Caco-2 (cell line): ENCODE measurements around the gene ZSCAN29. TPM values are rescaled to one million over a fixed set of nuclear protein-coding genes. Genes with fewer than 3 reads are reported as not detected.
"Not testable (repeated sequence)": the region's sequence is repeated elsewhere in the genome, so short reads cannot be mapped to it uniquely, and the experiment has no call there.

Experiments
- BruUV-seq: library from RNA; stranded (reverse); fragments of 400-500 nt; replicated peaks from 2 replicates; lab custom pipeline; 2021; lab: Mats Ljungman, UMichigan
- CTCF ChIA-PET: fragments of 300-600 bp; sonication (Branson Sonifier 250); formaldehyde crosslinking; loops from one replicate; lab custom pipeline; 2022; ENCODE audit warnings: antibody characterized with exemption; lab: Charles Lee
- POLR2A ChIA-PET: fragments of 300-600 bp; sonication (Branson Sonifier 250); formaldehyde crosslinking; loops from one replicate; lab custom pipeline; 2022; ENCODE audit warnings: antibody characterized with exemption; lab: Charles Lee
- DNase-seq, 2 experiments: peaks; one replicate each; pipeline versions ENCODE4 v3.0.0 to v3.0.0-alpha.2; 2020 to 2022
- H3K27me3 ChIP-seq: replicated peaks from 2 replicates; pipeline ENCODE4 v1.6.0; 2011; ENCODE audit warnings: low read length; ENCODE audit not compliant: control insufficient read depth, insufficient read depth
- H3K36me3 ChIP-seq: 2 replicates; pipeline ENCODE4 v1.5.1; 2011; ENCODE audit warnings: low read length; ENCODE audit not compliant: control insufficient read depth, insufficient read depth
- H3K4me1 ChIP-seq: fragments of 250-450 bp; sonication (Bioruptor Pico); 2 replicates; pipeline ENCODE4 v1.5.1; 2020; ENCODE audit warnings: mild to moderate bottlenecking
- H3K4me3 ChIP-seq: 2 replicates; pipeline ENCODE4 v1.5.1; 2011; ENCODE audit warnings: low read depth, mild to moderate bottlenecking, control low read depth, low read length
- H3K9me3 ChIP-seq: fragments of 250-450 bp; sonication (Bioruptor Pico); 2 replicates; pipeline ENCODE4 v1.5.1; 2020; ENCODE audit warnings: mild to moderate bottlenecking, moderate library complexity
- H3K27ac Mint-ChIP-seq: one replicate; pipeline ENCODE4 v1.8.0; 2022; ENCODE audit warnings: mixed read lengths; ENCODE audit not compliant: unreplicated experiment
- H3K27me3 Mint-ChIP-seq: one replicate; pipeline ENCODE4 v1.8.0; 2022; ENCODE audit warnings: mixed read lengths; ENCODE audit not compliant: insufficient read depth, unreplicated experiment
- H3K36me3 Mint-ChIP-seq: one replicate; pipeline ENCODE4 v1.8.0; 2022; ENCODE audit warnings: mild to moderate bottlenecking, mixed read lengths; ENCODE audit not compliant: insufficient read depth, unreplicated experiment
- H3K4me1 Mint-ChIP-seq: one replicate; pipeline ENCODE4 v1.8.0; 2022; ENCODE audit warnings: low read depth, mixed read lengths; ENCODE audit not compliant: unreplicated experiment
- H3K4me3 Mint-ChIP-seq: one replicate; pipeline ENCODE4 v1.8.0; 2022; ENCODE audit warnings: mild to moderate bottlenecking, moderate library complexity, mixed read lengths; ENCODE audit not compliant: unreplicated experiment
- H3K9me3 Mint-ChIP-seq: one replicate; pipeline ENCODE4 v1.8.0; 2022; ENCODE audit warnings: mixed read lengths; ENCODE audit not compliant: unreplicated experiment
- intact Hi-C: fragments of 100-400 bp; cut with micrococcal nuclease; formaldehyde crosslinking; loops from one replicate; pipeline ENCODE4 v1.10.0; 2022; ENCODE audit not compliant: unreplicated experiment
- total RNA-seq: library from RNA; stranded (reverse); gene quantifications from 2 replicates; pipeline ENCODE4 v1.2.3, GENCODE V29; 2022
- TF ChIP-seq, protein P1 (sequence below), 2 experiments: fragments of 200-600 bp in 1 of 2; IDR thresholded peaks; 1 replicate in 1 of 2; 2 replicates in 1 of 2; pipeline versions ENCODE4 v1.5.1 to v1.8.0; 2011 to 2022; ENCODE audit warnings: antibody characterized with exemption in 1 of 2, control low read depth in 1 of 2, inconsistent platforms in 1 of 2, low read depth in 1 of 2, low read length in 1 of 2, mild to moderate bottlenecking in 1 of 2, moderate library complexity in 1 of 2; ENCODE audit not compliant: insufficient read depth in 1 of 2, severe bottlenecking in 1 of 2, unreplicated experiment in 1 of 2

ZSCAN29 gene
- total RNA-seq, 1 experiment from 2014 or later = 43.0 TPM

DNA sequence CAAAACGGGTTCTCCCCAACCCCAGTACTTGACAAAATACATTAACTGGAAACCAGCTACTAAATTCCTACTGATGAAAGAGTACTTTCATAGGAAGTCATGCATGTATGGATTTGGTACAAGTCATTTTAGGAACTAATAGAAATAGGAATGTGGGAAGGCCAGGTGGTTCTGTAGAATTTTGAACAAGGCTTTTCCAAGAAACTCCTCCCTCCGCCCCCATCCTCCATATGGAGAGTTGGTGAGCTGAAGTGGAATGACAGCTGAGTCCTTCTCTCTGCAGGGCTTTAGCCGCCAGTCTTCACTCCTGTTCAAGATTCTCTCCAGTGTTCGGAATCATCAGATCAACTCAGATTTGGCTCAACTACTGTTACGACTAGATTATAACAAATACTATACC is 33.3 kb upstream of the ZSCAN29 start:
- Mint-ChIP-seq H3K9me3 (no peaks in the 10 kb centered on the region), H3K4me1 (no peaks in the 10 kb centered on the region), H3K4me3 (no peak overlapping the region), H3K36me3 (peaks cover 87% of the 10 kb centered on the region), H3K27ac (no peak overlapping the region), H3K27me3 (no peaks in the 10 kb centered on the region)
- ChIA-PET CTCF (no interaction called here), POLR2A (no interaction called here)
- Histone ChIP-seq H3K4me1 (no peaks in the 10 kb centered on the region), H3K9me3 (no peaks in the 10 kb centered on the region), H3K4me3 (no peak overlapping the region), H3K36me3 (peaks cover 3% of the 10 kb centered on the region), H3K27me3 (no peaks in the 10 kb centered on the region)
- no peak for DNase-seq
- intact Hi-C loops = no loop called here
- TF ChIP-seq, protein P1, sequence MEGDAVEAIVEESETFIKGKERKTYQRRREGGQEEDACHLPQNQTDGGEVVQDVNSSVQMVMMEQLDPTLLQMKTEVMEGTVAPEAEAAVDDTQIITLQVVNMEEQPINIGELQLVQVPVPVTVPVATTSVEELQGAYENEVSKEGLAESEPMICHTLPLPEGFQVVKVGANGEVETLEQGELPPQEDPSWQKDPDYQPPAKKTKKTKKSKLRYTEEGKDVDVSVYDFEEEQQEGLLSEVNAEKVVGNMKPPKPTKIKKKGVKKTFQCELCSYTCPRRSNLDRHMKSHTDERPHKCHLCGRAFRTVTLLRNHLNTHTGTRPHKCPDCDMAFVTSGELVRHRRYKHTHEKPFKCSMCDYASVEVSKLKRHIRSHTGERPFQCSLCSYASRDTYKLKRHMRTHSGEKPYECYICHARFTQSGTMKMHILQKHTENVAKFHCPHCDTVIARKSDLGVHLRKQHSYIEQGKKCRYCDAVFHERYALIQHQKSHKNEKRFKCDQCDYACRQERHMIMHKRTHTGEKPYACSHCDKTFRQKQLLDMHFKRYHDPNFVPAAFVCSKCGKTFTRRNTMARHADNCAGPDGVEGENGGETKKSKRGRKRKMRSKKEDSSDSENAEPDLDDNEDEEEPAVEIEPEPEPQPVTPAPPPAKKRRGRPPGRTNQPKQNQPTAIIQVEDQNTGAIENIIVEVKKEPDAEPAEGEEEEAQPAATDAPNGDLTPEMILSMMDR (IDR thresholded peaks at IDR 0.05; ENCODE audit: insufficient read depth in 1 of 2, low read depth in 1 of 2, low read length in 1 of 2, severe bottlenecking in 1 of 2, unreplicated experiment in 1 of 2) = no peak
- no TSS peak for BruUV-seq

DNA sequence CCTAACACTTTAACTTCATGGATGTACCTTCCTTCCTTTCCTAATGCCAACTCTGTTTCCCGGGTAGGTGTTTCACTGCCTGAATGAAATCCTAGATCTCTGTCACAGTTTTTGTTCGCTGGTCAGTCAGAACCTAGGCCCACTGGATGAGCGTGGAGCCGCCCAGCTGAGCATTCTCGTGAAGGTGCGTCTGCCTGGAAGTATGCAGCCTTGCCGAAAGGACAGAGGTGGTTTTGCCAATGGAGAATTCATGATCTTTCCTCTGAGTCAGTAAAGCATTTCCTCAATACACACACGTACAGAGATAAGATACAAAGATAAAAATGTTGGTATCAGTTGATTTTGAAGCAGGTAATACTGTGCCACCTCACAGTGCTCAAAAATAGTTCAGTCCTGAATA is 32.8 kb upstream of the ZSCAN29 start:
- Histone ChIP-seq H3K27me3 (no peaks in the 10 kb centered on the region), H3K4me3 (no peak overlapping the region), H3K36me3 (peaks cover 3% of the 10 kb centered on the region), H3K4me1 (no peaks in the 10 kb centered on the region), H3K9me3 (no peaks in the 10 kb centered on the region)
- CTCF ChIA-PET = no interaction called here
- Mint-ChIP-seq H3K27me3 (no peaks in the 10 kb centered on the region), H3K27ac (no peak overlapping the region), H3K4me1 (no peaks in the 10 kb centered on the region), H3K4me3 (no peak overlapping the region), H3K9me3 (no peaks in the 10 kb centered on the region), H3K36me3 (peaks cover 85% of the 10 kb centered on the region)
- intact Hi-C loops = no loop called here
- POLR2A ChIA-PET = interaction anchor here (0.7 kb wide), 1 partner anchor 392 kb away, joined by 3 read pairs; no protein-coding TSS in a partner anchor
- BruUV-seq = no TSS peak
- TF ChIP-seq, protein P1 (IDR thresholded peaks at IDR 0.05; ENCODE audit: insufficient read depth in 1 of 2, low read depth in 1 of 2, low read length in 1 of 2, severe bottlenecking in 1 of 2, unreplicated experiment in 1 of 2) = no peak
- DNase-seq = no peak

DNA sequence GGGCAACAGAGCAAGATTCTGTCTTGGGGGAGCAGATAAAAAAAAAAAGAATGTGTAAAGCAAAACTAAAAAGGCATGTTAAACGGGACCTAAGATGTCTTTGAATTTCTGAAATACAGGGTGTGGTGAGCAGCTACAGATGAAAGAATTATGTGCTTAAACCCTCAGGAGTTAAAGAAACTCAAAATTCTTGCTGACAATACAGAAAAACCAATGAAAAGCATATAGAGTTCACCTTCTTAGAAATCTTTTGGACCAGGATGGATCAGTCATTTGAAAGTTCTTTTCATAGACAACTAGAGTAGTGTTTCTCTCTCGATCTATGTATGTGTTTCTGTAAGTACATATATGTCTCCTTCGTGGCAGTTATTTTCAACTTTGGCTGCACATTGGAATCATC is 31.4 kb upstream of the ZSCAN29 start:
- Histone ChIP-seq H3K4me1 (no peaks in the 10 kb centered on the region), H3K4me3 (no peak overlapping the region), H3K27me3 (no peaks in the 10 kb centered on the region), H3K9me3 (no peaks in the 10 kb centered on the region), H3K36me3 (peaks cover 1% of the 10 kb centered on the region)
- Mint-ChIP-seq H3K36me3 (peaks cover 85% of the 10 kb centered on the region), H3K27ac (no peak overlapping the region), H3K27me3 (no peaks in the 10 kb centered on the region), H3K9me3 (no peaks in the 10 kb centered on the region), H3K4me3 (no peak overlapping the region), H3K4me1 (no peaks in the 10 kb centered on the region)
- POLR2A ChIA-PET = no interaction called here
- CTCF ChIA-PET = no interaction called here
- DNase-seq = no peak
- no TSS peak for BruUV-seq
- intact Hi-C loops = no loop called here
- TF ChIP-seq, protein P1 (IDR thresholded peaks at IDR 0.05; ENCODE audit: insufficient read depth in 1 of 2, low read depth in 1 of 2, low read length in 1 of 2, severe bottlenecking in 1 of 2, unreplicated experiment in 1 of 2) = no peak

DNA sequence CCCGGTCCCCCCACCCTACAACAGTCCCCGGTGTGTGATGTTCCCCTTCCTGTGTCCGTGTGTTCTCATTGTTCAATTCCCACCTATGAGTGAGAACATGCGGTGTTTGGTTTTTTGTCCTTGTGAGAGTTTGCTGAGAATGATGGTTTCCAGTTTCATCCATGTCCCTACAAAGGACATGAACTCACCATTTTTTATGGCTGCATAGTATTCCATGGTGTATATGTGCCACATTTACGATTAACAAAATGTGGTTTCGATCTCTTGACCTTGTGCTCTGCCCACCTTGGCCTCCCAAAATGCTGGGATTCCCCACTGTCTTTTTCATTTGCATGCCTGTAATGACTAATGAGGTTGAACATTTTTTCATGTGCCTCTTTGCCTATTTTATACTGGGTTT is 22.7 kb upstream of the ZSCAN29 start:
- H3K27ac Mint-ChIP-seq, POLR2A ChIA-PET, H3K4me3 ChIP-seq, CTCF ChIA-PET, H3K4me1 Mint-ChIP-seq, H3K9me3 ChIP-seq, H3K27me3 Mint-ChIP-seq, BruUV-seq, intact Hi-C loops, DNase-seq, H3K4me1 ChIP-seq, H3K27me3 ChIP-seq, H3K9me3 Mint-ChIP-seq, H3K36me3 ChIP-seq, H3K4me3 Mint-ChIP-seq: not testable (repeated sequence)
- H3K36me3 Mint-ChIP-seq = peaks cover 49% of the 10 kb centered on the region
